ENCODE measurements around the gene C16orf95. TPM values are rescaled to one million over a fixed set of nuclear protein-coding genes. Genes with fewer than 3 reads are reported as not detected.

C16orf95 gene
- total RNA-seq, 2 donors from 2014 or later = 6.4 to 7.8 TPM

GRCh38 chr16:87358696-87359095 lies 41.5 kb upstream of the C16orf95 start:
- Histone ChIP-seq H3K4me3 (ENCODE audit: low read length) (no peak overlapping the region), H3K9ac (ENCODE audit: extremely low read depth, low read length, poor library complexity, severe bottlenecking) (no peak overlapping the region), H3K27ac (ENCODE audit: low read depth, low read length) (no peak overlapping the region), H3K4me1 (ENCODE audit: control insufficient read depth, insufficient read depth, low read length) (no peaks in the 10 kb centered on the region), H3K36me3 (ENCODE audit: control insufficient read depth, insufficient read depth, low read length) (peaks cover 40% of the 10 kb centered on the region), H3K9me3 (ENCODE audit: control insufficient read depth, low read length) (no peaks in the 10 kb centered on the region), H3K27me3 (ENCODE audit: control insufficient read depth, insufficient read depth, low read length, poor library complexity, severe bottlenecking) (no peaks in the 10 kb centered on the region)
- no peak for DNase-seq
- Mint-ChIP-seq H3K9me3 (no peaks in the 10 kb centered on the region), H3K4me3 (no peak overlapping the region), H3K27me3 (ENCODE audit: insufficient read depth) (no peaks in the 10 kb centered on the region), H3K27ac (no peak overlapping the region), H3K4me1 (no peaks in the 10 kb centered on the region), H3K36me3 (ENCODE audit: low read depth) (peaks cover 34% of the 10 kb centered on the region)
- TF ChIP-seq CTCF (conservative IDR thresholded peaks at IDR 0.05) = no peak
- WGBS, 2 experiments (ENCODE audit: insufficient coverage in 1 of 2, insufficient read length in 1 of 2) = 88 to 100% methylated on average over 6 to 9 of the region's 9 CpGs

GRCh38 chr16:87358250-87358649 lies 41.1 kb upstream of the C16orf95 start:
- Histone ChIP-seq H3K9me3 (ENCODE audit: control insufficient read depth, low read length) (no peaks in the 10 kb centered on the region), H3K4me1 (ENCODE audit: control insufficient read depth, insufficient read depth, low read length) (no peaks in the 10 kb centered on the region), H3K4me3 (ENCODE audit: low read length) (no peak overlapping the region), H3K36me3 (ENCODE audit: control insufficient read depth, insufficient read depth, low read length) (peaks cover 36% of the 10 kb centered on the region), H3K27ac (ENCODE audit: low read depth, low read length) (no peak overlapping the region), H3K27me3 (ENCODE audit: control insufficient read depth, insufficient read depth, low read length, poor library complexity, severe bottlenecking) (no peaks in the 10 kb centered on the region), H3K9ac (ENCODE audit: extremely low read depth, low read length, poor library complexity, severe bottlenecking) (no peak overlapping the region)
- Mint-ChIP-seq H3K4me3 (no peak overlapping the region), H3K4me1 (no peaks in the 10 kb centered on the region), H3K27ac (no peak overlapping the region), H3K9me3 (no peaks in the 10 kb centered on the region), H3K27me3 (ENCODE audit: insufficient read depth) (no peaks in the 10 kb centered on the region), H3K36me3 (ENCODE audit: low read depth) (peaks cover 34% of the 10 kb centered on the region)
- DNase-seq = no peak
- TF ChIP-seq CTCF (conservative IDR thresholded peaks at IDR 0.05) = no peak
- WGBS, 2 experiments (ENCODE audit: insufficient coverage in 1 of 2, insufficient read length in 1 of 2) = 93 to 97% methylated on average over 15 to 17 of the region's 17 CpGs

- Mint-ChIP-seq H3K36me3 (ENCODE audit: low read depth) (peaks cover 33% of the 10 kb centered on the region), H3K9me3 (no peaks in the 10 kb centered on the region), H3K27ac (peak overlapping the region; percentile 17), H3K4me3 (no peak overlapping the region), H3K27me3 (ENCODE audit: insufficient read depth) (no peaks in the 10 kb centered on the region), H3K4me1 (no peaks in the 10 kb centered on the region)
- WGBS, 2 experiments (ENCODE audit: insufficient coverage in 1 of 2, insufficient read length in 1 of 2) = 96% methylated on average over 8 of the region's 8 CpGs
- no peak for TF ChIP-seq CTCF (conservative IDR thresholded peaks at IDR 0.05)
- H3K27me3 ChIP-seq (ENCODE audit: control insufficient read depth, insufficient read depth, low read length, poor library complexity, severe bottlenecking) = no peaks in the 10 kb centered on the region
- H3K4me1 ChIP-seq (ENCODE audit: control insufficient read depth, insufficient read depth, low read length) = no peaks in the 10 kb centered on the region
- H3K27ac ChIP-seq (ENCODE audit: low read depth, low read length) = no peak overlapping the region
- H3K9ac ChIP-seq (ENCODE audit: extremely low read depth, low read length, poor library complexity, severe bottlenecking) = no peak overlapping the region
- no peak overlapping the region for H3K4me3 ChIP-seq (ENCODE audit: low read length)
- no peak for DNase-seq
- peaks cover 26% of the 10 kb centered on the region for H3K36me3 ChIP-seq (ENCODE audit: control insufficient read depth, insufficient read depth, low read length)
- no peaks in the 10 kb centered on the region for H3K9me3 ChIP-seq (ENCODE audit: control insufficient read depth, low read length)
Observed at GRCh38 chr16:87356491-87356853, 39.3 kb upstream of the C16orf95 start.

All from endodermal cell (in vitro differentiated cells).